DND-41 (cell line): ENCODE measurements around the gene MAX.
"Not testable (repeated sequence)": the region's sequence is repeated elsewhere in the genome, so short reads cannot be mapped to it uniquely, and the experiment has no call there.

ENCODE experiments used
- ATAC-seq: fragments of 200-7000 bp; cut with Tn5 transposase; 3 replicates; pipeline ENCODE4 v1.9.1; 2021; ENCODE audit warnings: low read depth; ENCODE audit not compliant: insufficient read depth
- DNase-seq: peaks from one replicate; pipeline ENCODE4 v3.0.0-alpha.2; 2020
- H2AFZ ChIP-seq: 2 replicates; pipeline ENCODE4 v1.6.0; 2012; ENCODE audit warnings: low read depth, low read length
- H3K27ac ChIP-seq: 2 replicates; pipeline ENCODE4 v1.5.1; 2012; ENCODE audit warnings: low read length, inconsistent platforms
- H3K27me3 ChIP-seq: fragments of 200-600 bp; sonication (generic); 2 replicates; pipeline ENCODE4 v1.6.0; 2012; ENCODE audit warnings: low read length, mild to moderate bottlenecking, inconsistent platforms; ENCODE audit not compliant: insufficient read depth, poor library complexity
- H3K36me3 ChIP-seq: 2 replicates; pipeline ENCODE4 v1.5.1; 2012; ENCODE audit warnings: low read length, inconsistent platforms; ENCODE audit not compliant: insufficient read depth
- H3K4me1 ChIP-seq: 2 replicates; pipeline ENCODE4 v1.5.1; 2012; ENCODE audit warnings: mild to moderate bottlenecking, low read length; ENCODE audit not compliant: insufficient read depth
- H3K4me2 ChIP-seq: 2 replicates; pipeline ENCODE4 v1.6.0; 2012; ENCODE audit warnings: mild to moderate bottlenecking, moderate library complexity, low read length, inconsistent platforms; ENCODE audit not compliant: insufficient read depth
- H3K4me3 ChIP-seq, 2 experiments: fragments of 200-600 bp in 1 of 2; shearing (Covaris generic) in 1 of 2; 2 replicates each; pipeline ENCODE4 v1.5.1; 2012 to 2016; ENCODE audit warnings: inconsistent platforms in 2 of 2, low read length in 2 of 2, mild to moderate bottlenecking in 2 of 2, low read depth in 1 of 2, moderate library complexity in 1 of 2
- H3K79me2 ChIP-seq: 2 replicates; pipeline ENCODE4 v1.6.0; 2012; ENCODE audit warnings: low read length, inconsistent platforms; ENCODE audit not compliant: insufficient read depth
- H3K9ac ChIP-seq: 2 replicates; pipeline ENCODE4 v1.6.0; 2012; ENCODE audit warnings: low read depth, mild to moderate bottlenecking, inconsistent platforms, low read length, moderate library complexity
- H3K9me3 ChIP-seq: 2 replicates; pipeline ENCODE4 v1.5.1; 2012; ENCODE audit warnings: low read length, moderate library complexity, mild to moderate bottlenecking, inconsistent platforms; ENCODE audit not compliant: insufficient read depth, severe bottlenecking
- H4K20me1 ChIP-seq: 2 replicates; pipeline ENCODE4 v1.6.0; 2012; ENCODE audit warnings: low read length; ENCODE audit not compliant: insufficient read depth
- EZH2 ChIP-seq: IDR thresholded peaks from 3 replicates; pipeline ENCODE4 v1.6.1; 2012; ENCODE audit warnings: borderline replicate concordance, low read depth, mild to moderate bottlenecking, moderate library complexity, low read length, inconsistent platforms; ENCODE audit not compliant: severe bottlenecking
- TF ChIP-seq, protein P1 (sequence below): IDR thresholded peaks from 2 replicates; pipeline ENCODE4 v1.5.1; 2012; ENCODE audit warnings: borderline replicate concordance, low read length, moderate library complexity, mild to moderate bottlenecking; ENCODE audit not compliant: poor library complexity, severe bottlenecking; ENCODE audit errors: extremely low read depth

The MAX gene

DNA sequence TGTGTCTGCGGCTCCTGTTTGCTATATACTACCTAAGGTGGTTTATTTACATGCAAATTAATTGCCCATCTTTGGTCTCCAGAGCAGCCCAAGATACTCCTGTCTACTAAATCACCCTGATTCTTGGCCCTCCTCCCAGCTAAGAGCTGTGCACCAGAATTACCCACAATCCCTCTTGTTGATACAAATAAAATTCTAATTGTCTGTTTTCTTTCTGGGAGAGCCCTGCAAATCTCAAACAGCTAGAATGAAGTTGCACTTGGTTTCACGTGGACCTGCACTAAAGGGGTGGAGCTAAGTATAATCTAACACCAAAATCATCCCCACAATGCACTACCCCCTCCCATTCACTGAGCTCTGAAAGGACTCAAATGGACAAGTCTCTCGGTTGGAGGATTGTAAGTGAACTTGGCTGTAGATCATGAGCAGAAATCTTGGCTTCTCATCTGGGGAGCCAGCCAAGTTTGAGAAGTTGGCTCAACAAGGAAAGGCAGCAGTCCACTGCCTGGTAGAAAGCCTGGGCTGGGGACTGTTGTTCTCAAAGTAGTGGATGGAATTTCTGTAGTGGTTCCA lies 6.6 kb downstream of the MAX start:
- no peak for ATAC-seq
- Histone ChIP-seq H4K20me1 (peaks cover 48% of the 10 kb centered on the region), H3K27me3 (no peaks in the 10 kb centered on the region), H3K4me1 (peaks cover 38% of the 10 kb centered on the region), H3K79me2 (peaks cover 99% of the 10 kb centered on the region), H3K27ac (0 out of 2 replicates have a peak overlapping the region, but pooled peaks have one; percentile 23), H3K4me2 (no peak overlapping the region), H3K9ac (no peak overlapping the region), H2AFZ (no peak overlapping the region), H3K36me3 (peaks cover 81% of the 10 kb centered on the region), H3K9me3 (no peaks in the 10 kb centered on the region), H3K4me3 (no peak overlapping the region)
- TF ChIP-seq, protein P1, sequence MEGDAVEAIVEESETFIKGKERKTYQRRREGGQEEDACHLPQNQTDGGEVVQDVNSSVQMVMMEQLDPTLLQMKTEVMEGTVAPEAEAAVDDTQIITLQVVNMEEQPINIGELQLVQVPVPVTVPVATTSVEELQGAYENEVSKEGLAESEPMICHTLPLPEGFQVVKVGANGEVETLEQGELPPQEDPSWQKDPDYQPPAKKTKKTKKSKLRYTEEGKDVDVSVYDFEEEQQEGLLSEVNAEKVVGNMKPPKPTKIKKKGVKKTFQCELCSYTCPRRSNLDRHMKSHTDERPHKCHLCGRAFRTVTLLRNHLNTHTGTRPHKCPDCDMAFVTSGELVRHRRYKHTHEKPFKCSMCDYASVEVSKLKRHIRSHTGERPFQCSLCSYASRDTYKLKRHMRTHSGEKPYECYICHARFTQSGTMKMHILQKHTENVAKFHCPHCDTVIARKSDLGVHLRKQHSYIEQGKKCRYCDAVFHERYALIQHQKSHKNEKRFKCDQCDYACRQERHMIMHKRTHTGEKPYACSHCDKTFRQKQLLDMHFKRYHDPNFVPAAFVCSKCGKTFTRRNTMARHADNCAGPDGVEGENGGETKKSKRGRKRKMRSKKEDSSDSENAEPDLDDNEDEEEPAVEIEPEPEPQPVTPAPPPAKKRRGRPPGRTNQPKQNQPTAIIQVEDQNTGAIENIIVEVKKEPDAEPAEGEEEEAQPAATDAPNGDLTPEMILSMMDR, result no peak
- TF ChIP-seq EZH2, result no peak
- DNase-seq, result no peak

DNA sequence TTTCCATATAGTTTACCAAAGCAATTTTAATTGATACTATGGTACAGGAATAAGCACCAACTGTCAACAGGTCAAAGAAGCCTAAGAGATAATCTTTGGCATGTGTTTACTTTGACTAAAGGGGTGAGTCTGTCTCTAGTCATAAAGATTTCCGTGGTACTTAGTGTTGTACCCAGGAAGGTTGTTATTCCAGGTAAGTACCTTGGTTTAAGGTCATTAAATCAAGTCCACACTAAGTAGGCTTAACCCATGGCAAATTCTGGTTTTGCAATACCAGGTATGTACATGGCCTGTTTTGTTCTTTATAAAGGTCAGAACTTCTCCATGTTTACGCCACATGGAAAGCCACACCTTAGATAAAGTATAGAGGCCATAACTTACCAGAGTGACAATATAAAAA lies 10.0 kb downstream of the MAX start:
- Histone ChIP-seq H2AFZ (no peak overlapping the region), H3K27me3 (no peaks in the 10 kb centered on the region), H3K4me1 (peaks cover 8% of the 10 kb centered on the region; the same call in 1 of the 2 replicates), H3K36me3 (peaks cover 100% of the 10 kb centered on the region), H3K4me3 (no peak overlapping the region), H3K27ac (no peak overlapping the region), H4K20me1 (peaks cover 43% of the 10 kb centered on the region), H3K9me3 (peaks cover 16% of the 10 kb centered on the region), H3K9ac (no peak overlapping the region), H3K4me2 (no peak overlapping the region), H3K79me2 (peaks cover 99% of the 10 kb centered on the region)
- no peak for ATAC-seq
- no peak for TF ChIP-seq EZH2
- TF ChIP-seq, protein P1, result no peak
- no peak for DNase-seq

DNA sequence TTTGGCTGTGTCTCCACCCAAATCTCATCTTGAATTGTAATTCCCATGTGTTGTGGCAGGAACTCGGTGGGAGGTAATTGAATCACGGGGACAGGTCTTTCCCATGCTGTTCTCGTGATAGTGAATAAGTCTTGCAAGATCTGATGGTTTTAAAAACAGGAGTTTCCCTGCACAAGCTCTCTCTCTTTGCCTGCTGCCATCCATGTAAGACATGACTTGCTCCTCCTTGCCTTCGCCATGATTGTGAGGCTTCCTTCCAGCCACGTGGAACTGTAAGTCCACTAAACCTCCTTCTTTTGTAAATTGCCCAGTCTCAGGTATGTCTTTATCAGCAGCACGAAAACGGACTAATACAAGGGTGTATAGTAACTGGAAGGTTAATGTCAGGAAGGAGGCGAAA lies 14.5 kb downstream of the MAX start:
- Histone ChIP-seq H3K9me3 (peaks cover 16% of the 10 kb centered on the region), H4K20me1 (peaks cover 17% of the 10 kb centered on the region; the same call in 1 of the 2 replicates), H3K36me3 (peaks cover 98% of the 10 kb centered on the region), H3K79me2 (peaks cover 98% of the 10 kb centered on the region)
- not testable (repeated sequence) for H3K27me3 ChIP-seq, ATAC-seq, H3K27ac ChIP-seq, DNase-seq, H3K4me3 ChIP-seq, H3K4me2 ChIP-seq, H3K9ac ChIP-seq, H2AFZ ChIP-seq, H3K4me1 ChIP-seq

DNA sequence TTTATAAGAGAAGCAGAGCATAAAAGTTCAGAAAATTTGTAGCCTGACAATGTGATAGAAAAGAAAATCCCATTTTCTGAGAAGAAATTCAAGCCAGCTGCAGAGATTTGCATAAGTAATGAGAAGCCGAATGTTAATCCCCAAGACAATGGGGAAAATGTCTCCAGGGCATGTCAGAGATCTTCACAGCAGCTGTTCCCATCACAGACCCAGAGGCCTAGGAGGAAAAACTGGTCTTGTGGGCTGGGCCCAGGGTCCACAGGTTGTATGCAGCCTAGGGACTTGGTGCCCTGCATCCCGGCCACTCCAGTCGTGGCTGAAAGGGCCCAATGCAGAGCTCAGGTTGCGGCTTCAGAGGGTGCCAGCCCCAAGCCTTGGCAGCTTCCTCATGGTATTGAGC lies 15.6 kb downstream of the MAX start:
- H3K9me3 ChIP-seq, result peaks cover 16% of the 10 kb centered on the region

More for the DNA sequence above, 15.6 kb downstream of the MAX start:
- peaks cover 27% of the 10 kb centered on the region for H4K20me1 ChIP-seq
- H2AFZ ChIP-seq, H3K4me2 ChIP-seq, H3K27me3 ChIP-seq, H3K9ac ChIP-seq, H3K4me1 ChIP-seq, DNase-seq, H3K27ac ChIP-seq, ATAC-seq, H3K4me3 ChIP-seq: not testable (repeated sequence)
- peaks cover 98% of the 10 kb centered on the region for H3K36me3 ChIP-seq
- peaks cover 98% of the 10 kb centered on the region for H3K79me2 ChIP-seq
